K562 (cell line): ENCODE measurements around the gene SLC6A1.

Experiments used
- ELF4 ChIP-seq: fragments of 450-650 bp; formaldehyde crosslinking; IDR thresholded peaks from 2 replicates; pipeline ENCODE4 v1.4.0; 2022; ENCODE audit warnings: missing genetic modification characterization
- POLR2A ChIP-seq: fragments of 450-650 bp; conservative IDR thresholded peaks from 2 replicates; pipeline ENCODE4 v1.6.1; 2016
- TF ChIP-seq, protein P1 (sequence below): fragments of 450-650 bp; formaldehyde crosslinking; IDR thresholded peaks from 2 replicates; pipeline ENCODE4 v1.4.0; 2022; ENCODE audit warnings: missing genetic modification characterization
- TF ChIP-seq, protein P2 (sequence below), 3 experiments: IDR thresholded peaks in 2 of 3; conservative IDR thresholded peaks in 1 of 3; 2 replicates each; pipeline ENCODE4 v1.5.1; 2011 to 2012; ENCODE audit warnings: low read length in 3 of 3, mild to moderate bottlenecking in 3 of 3, control low read depth in 2 of 3, improper control_type of control experiment in 1 of 3, inconsistent platforms in 1 of 3, low read depth in 1 of 3, mixed read lengths in 1 of 3, moderate library complexity in 1 of 3; ENCODE audit not compliant: insufficient read depth in 2 of 3
- TF ChIP-seq, protein P3 (sequence below): sonication (generic); formaldehyde crosslinking; IDR thresholded peaks from 2 replicates; pipeline ENCODE4 v1.5.0; 2020; ENCODE audit warnings: missing genetic modification reagents

DNA sequence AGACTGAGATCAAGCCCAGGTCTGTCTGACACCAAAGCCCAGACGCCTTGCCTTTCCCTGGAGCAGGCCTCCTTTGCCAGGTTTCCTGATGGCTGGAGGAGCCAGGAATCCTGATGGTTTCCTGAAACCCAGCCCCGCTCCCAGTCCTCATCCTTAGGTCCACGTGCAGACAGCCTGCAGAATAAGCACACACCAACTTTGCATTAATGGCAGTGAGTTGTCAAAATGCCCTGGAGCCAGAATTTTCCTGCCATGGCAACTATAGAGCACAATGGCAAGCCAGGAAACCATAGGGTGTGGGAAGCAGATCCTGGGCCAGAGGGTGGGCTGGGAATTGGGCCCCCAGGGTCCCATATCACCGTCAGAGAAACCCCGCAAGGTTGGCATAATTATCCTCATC is 94.3 kb downstream of the SLC6A1 start:
- TF ChIP-seq, protein P1, sequence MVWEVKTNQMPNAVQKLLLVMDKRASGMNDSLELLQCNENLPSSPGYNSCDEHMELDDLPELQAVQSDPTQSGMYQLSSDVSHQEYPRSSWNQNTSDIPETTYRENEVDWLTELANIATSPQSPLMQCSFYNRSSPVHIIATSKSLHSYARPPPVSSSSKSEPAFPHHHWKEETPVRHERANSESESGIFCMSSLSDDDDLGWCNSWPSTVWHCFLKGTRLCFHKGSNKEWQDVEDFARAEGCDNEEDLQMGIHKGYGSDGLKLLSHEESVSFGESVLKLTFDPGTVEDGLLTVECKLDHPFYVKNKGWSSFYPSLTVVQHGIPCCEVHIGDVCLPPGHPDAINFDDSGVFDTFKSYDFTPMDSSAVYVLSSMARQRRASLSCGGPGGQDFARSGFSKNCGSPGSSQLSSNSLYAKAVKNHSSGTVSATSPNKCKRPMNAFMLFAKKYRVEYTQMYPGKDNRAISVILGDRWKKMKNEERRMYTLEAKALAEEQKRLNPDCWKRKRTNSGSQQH (CRISPR knock-in tag), result no peak
- TF ChIP-seq POLR2A, result no peak
- TF ChIP-seq, protein P2, sequence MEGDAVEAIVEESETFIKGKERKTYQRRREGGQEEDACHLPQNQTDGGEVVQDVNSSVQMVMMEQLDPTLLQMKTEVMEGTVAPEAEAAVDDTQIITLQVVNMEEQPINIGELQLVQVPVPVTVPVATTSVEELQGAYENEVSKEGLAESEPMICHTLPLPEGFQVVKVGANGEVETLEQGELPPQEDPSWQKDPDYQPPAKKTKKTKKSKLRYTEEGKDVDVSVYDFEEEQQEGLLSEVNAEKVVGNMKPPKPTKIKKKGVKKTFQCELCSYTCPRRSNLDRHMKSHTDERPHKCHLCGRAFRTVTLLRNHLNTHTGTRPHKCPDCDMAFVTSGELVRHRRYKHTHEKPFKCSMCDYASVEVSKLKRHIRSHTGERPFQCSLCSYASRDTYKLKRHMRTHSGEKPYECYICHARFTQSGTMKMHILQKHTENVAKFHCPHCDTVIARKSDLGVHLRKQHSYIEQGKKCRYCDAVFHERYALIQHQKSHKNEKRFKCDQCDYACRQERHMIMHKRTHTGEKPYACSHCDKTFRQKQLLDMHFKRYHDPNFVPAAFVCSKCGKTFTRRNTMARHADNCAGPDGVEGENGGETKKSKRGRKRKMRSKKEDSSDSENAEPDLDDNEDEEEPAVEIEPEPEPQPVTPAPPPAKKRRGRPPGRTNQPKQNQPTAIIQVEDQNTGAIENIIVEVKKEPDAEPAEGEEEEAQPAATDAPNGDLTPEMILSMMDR (IDR thresholded peaks at IDR 0.05 in 2 of 3, conservative IDR thresholded peaks at IDR 0.05 in 1 of 3; ENCODE audit: insufficient read depth in 2 of 3, low read depth in 1 of 3, low read length in 3 of 3), result no peak
- TF ChIP-seq, protein P3, sequence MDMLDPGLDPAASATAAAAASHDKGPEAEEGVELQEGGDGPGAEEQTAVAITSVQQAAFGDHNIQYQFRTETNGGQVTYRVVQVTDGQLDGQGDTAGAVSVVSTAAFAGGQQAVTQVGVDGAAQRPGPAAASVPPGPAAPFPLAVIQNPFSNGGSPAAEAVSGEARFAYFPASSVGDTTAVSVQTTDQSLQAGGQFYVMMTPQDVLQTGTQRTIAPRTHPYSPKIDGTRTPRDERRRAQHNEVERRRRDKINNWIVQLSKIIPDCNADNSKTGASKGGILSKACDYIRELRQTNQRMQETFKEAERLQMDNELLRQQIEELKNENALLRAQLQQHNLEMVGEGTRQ (CRISPR knock-in tag), result no peak
- TF ChIP-seq ELF4 (CRISPR knock-in tag), result no peak
